HuH-7 (cell line): ENCODE results near the gene DEPDC7.
"Not testable (repeated sequence)": the region's sequence is repeated elsewhere in the genome, so short reads cannot be mapped to it uniquely, and the experiment has no call there.

ENCODE experiments used
- DNase-seq: peaks from one replicate; pipeline ENCODE4 v3.0.0; 2011; ENCODE audit warnings: low spot score

The DEPDC7 gene

DNA sequence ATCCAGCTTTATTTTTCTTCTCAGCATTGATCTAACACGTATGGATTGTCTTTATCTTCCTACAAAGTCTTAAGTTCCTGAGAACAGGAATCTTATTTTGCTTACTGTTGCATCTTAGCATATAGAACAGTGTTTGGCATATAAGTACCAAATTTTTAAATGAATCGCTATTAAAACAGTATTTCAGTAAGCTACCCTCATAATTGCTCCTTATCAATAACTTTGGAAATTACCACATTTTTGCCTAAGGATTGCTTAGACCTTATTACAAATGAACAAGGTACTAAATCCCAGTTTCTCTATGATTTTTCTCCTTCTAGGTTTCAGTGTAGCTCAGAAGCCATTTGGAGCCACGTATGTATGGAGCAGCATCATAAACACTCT lies 9.7 kb downstream of the DEPDC7 start:
- no peak for DNase-seq

- DNase-seq: no peak
Observed at GRCh38 chr11:33027233-33027632, 11.6 kb downstream of the DEPDC7 start.

DNA sequence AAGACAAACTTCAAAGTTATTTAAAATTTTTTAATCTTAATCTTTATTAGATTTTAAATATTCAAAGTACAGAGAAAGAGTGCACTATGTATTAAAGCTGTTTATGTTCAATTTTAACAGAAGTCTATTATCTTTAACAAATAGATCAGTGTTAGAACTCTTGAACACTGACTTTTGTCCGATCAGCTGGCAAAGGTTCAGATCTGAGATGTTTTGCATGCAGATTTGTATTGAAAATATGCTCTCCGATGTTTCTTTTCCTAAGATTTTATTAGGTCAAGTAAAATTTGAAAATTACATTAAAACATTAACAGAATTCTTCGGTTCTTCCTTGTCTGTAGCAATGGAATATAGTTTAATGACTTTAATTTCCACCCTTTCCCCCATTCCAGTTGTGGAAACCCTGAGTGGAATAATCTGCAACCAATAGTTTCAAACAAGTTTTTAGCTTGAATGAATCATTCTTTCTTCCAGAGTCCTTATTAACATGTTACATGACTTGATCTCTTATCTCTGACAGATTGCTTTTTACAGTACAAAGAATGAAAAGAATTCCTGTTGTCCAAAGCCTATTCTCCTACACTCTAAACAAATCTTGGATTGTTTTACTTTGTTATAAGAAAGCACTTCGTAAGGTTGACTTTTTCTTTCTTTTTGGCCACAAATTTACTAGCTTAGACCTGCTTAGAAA lies 12.3 kb downstream of the DEPDC7 start:
- DNase-seq: no peak

- DNase-seq: no peak
Observed at GRCh38 chr11:33028537-33028914, 12.8 kb downstream of the DEPDC7 start.

GRCh38 chr11:33029218-33029617 lies 13.5 kb downstream of the DEPDC7 start:
- DNase-seq: not testable (repeated sequence)

GRCh38 chr11:33033493-33033892 lies 17.8 kb downstream of the DEPDC7 start:
- no peak for DNase-seq

DNA sequence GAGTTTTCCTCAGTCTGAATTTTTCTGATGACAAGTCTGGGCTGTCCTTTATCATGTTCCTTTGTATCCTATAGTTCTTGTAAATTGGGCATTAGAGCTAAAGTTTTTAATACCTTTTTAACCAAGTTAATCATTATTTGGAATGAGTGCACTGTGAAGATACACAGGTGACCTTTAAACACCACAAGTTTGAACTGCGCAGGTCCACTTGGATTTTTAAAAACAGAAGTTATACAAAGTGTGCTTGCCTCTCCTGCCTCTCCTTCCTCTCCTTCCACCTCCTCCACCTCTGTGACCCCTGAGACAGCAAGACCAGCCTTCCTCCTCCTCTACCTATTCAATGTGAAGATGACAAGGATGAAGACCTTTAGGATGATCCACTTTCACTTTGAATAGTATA lies 19.3 kb downstream of the DEPDC7 start:
- no peak for DNase-seq

DNA sequence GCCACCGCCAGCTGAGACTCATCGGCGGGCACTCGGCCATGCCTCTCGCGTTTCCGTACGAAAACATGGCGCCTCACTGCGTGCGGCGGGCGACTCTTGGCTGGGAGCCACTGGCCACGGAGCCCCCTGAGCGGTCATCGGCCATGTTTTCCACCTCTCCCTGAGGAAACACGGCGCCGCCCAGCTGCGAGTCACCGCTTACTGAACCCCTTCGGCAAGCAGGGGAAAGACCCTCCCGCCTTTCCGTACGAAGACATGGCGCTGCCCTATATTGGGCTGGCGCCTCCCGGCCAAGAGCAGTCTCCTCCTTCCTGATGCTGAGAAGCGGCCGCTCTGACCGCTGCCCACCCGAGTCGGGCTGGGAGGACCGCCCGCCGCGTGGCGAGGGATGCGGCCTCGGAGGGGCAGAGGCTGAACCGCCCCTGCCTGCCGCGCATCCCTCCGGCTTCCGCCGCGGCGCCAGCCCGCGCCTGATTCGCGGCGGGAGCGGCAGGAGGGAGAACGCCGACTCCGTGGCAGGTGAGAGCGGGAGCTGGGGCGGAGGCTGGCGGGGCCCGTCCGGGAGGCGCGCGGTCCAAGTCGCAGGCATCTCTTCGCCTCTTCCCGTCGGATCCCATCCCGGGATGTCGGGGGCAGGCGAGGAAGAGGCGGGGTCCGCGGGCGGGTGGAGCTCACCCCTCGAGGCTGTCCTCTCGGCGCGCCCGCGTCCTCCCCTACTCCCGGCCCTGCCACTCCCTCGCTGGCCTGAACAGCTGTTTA lies 23.8 kb downstream of the DEPDC7 start, which contains the start of gene TCP11L1:
Gene TCP11L1 (plus strand): TSS at position 299 of the 759 bp plus-strand sequence. CDS start 4,202 bp downstream, outside the sequence.
- peak; percentile 53 for DNase-seq

DNA sequence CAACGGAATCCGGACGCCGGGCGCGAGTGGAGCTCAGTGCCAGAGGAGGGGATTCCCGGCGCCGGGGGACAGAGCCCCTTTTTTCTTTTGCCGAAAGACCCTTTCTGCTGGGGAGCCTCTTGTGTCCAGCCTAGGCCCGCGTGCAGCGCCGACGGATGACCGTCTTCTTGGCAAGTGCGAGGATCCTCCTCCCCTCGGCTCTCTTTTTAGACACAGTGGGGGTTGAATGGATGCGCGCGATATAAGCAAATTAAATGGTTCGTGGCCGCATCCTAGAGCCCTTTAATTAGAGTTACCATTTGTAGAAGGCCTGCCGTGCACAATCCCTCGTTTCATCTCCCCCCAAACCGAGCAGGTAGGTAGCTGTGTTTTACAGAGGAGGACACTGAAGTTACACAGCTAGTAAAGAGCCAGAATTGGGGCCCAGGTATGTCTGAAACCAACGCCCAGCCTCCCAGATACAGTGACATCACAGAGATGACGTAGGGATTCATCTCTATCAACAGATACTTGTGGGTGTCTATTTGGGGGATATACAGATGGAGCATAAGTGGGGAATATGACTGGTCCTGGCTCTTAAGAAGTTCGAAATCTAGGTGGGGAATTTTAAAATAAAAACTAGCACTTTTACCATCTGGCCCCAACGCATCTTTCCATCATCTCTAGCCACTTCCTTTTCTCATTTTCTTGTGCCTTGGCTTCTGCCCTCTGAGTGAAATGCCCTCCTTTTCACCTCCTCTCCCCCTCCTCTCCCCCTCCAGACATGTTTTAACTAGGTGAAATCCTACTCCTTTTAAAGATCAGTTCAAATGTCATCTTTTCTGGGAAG lies 24.6 kb downstream of the DEPDC7 start:
- DNase-seq: no peak

GRCh38 chr11:33040862-33041453 lies 25.3 kb downstream of the DEPDC7 start:
- DNase-seq: no peak

GRCh38 chr11:33043221-33043830 lies 27.6 kb downstream of the DEPDC7 start:
- no peak for DNase-seq

GRCh38 chr11:33044285-33044756 lies 28.6 kb downstream of the DEPDC7 start:
- no peak for DNase-seq

- no peak for DNase-seq
Observed at GRCh38 chr11:33045551-33046255, 30.0 kb downstream of the DEPDC7 start.

- not testable (repeated sequence) for DNase-seq
Observed at GRCh38 chr11:33048701-33049100, 33.0 kb downstream of the DEPDC7 start.

DNA sequence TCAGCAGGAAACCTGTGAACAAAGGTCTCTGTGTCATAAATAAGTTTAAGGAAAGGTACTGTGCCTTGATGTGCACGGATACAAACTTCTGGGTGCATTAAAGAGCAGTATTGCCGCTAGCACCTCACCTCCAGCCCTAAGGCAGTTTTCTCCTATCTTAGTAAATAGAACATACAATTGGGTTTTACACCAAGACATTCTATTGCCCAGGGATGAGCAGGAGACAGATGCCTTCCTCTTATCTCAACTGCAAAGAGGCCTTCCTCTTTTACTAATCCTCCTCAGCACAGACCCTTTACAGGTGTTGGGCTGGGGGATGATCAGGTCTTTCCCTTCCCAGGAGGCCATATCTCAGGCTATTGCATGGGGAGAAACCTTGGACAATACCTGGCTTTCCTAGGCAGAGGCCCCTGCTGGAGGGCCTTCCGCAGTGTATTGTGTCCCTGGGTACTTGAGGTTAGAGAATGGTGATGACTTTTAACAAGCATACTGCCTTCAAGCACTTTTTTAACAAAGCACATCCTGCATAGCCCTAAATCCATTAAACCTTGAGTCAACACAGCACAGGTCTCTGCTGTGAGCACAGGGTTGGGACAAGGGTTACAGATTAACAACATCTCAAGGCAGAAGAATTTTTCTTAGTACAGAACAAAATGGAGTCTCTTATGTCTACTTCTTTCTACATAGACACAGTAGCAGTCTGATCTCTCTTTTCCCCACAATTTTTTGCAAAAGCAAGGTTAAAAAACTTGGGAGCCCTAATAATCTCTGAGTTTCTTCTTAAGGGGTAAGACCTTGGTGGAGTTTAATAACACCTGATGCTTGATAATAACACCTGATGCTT lies 34.1 kb downstream of the DEPDC7 start:
- DNase-seq: not testable (repeated sequence)

DNA sequence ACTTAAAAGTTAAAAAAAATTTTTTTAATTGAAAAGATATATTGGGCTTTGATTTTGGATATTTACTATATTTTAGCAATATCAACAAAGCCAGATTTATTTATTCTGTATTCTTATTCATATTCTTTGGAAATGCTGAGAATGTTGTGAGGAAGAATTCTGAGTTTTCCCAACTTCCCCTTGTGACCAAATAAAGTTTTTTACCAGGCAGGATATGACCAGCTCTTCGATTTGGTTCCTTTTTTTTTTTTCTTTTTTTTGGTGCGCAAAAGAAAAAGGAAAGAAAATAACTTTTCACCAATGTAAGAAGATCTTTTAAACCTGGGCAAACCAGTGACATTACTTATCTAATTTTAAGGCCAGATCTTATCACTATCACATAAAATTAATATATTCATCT lies 36.6 kb downstream of the DEPDC7 start:
- DNase-seq: no peak

- no peak for DNase-seq
Observed at GRCh38 chr11:33055375-33055774, 39.7 kb downstream of the DEPDC7 start.

- no peak for DNase-seq
Observed at GRCh38 chr11:33057284-33057683, 41.6 kb downstream of the DEPDC7 start.

- no peak for DNase-seq
Observed at GRCh38 chr11:33059331-33060007, 43.8 kb downstream of the DEPDC7 start.
